ENCODE data around the gene IDH1.

DNA sequence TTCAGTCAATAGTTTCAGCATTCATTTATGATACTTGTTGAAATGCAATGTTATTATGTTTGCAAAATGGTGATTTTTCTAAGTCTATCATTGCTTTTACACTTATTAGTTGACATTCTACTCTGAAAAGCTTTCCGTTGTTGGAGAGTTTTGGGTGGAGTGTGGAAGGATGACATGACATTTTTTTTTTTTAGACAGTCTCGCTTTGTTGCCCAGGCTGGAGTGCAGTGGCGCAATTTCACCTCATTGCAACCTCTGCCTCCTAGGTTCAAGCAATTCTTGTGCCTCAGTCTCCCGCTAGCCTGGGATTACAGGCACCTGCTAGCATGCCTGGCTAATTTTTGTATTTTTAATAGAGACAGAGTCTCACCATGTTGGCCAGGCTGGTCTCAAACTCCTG is 41.0 kb upstream of the IDH1 start:
- no peak for TF ChIP-seq POLR2A (IDR thresholded peaks at IDR 0.05)
- TF ChIP-seq, protein P1, sequence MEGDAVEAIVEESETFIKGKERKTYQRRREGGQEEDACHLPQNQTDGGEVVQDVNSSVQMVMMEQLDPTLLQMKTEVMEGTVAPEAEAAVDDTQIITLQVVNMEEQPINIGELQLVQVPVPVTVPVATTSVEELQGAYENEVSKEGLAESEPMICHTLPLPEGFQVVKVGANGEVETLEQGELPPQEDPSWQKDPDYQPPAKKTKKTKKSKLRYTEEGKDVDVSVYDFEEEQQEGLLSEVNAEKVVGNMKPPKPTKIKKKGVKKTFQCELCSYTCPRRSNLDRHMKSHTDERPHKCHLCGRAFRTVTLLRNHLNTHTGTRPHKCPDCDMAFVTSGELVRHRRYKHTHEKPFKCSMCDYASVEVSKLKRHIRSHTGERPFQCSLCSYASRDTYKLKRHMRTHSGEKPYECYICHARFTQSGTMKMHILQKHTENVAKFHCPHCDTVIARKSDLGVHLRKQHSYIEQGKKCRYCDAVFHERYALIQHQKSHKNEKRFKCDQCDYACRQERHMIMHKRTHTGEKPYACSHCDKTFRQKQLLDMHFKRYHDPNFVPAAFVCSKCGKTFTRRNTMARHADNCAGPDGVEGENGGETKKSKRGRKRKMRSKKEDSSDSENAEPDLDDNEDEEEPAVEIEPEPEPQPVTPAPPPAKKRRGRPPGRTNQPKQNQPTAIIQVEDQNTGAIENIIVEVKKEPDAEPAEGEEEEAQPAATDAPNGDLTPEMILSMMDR (IDR thresholded peaks at IDR 0.05) = no peak

Measured in body of pancreas (tissue), 4 donors.